NT2/D1 (cell line): ENCODE data around the gene DOCK11.

Experiments used
- SUZ12 ChIP-seq: IDR thresholded peaks from 2 replicates; pipeline ENCODE4 v1.6.1; 2011; ENCODE audit not compliant: insufficient read length, insufficient read depth; ENCODE audit errors: extremely low read depth
- YY1 ChIP-seq: IDR thresholded peaks from 2 replicates; pipeline ENCODE4 v1.6.1; 2011; ENCODE audit not compliant: insufficient read length, insufficient read depth
- ZNF274 ChIP-seq: IDR thresholded peaks from 2 replicates; pipeline ENCODE4 v1.6.1; 2011; ENCODE audit warnings: mild to moderate bottlenecking, low read depth, low read length

DNA sequence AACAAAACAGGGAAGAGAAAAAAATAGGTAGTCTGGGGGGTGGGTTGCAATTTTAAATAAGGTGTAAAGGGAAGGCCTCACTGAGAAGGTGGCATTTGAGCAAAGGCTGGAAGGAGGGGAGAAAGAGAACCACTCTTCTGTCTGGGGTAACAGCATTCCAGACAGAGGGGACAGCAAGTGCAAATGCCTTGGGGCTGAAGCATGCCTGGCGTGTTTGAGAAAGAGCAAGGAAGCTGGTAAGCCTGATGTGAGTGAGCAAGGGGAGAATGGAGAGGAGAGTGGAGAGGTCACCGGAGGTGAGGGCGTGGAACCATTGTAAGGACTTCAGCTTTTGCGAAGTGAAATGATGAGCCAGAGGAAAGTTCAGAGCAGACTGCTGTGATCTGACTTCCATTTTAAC lies 19.7 kb upstream of the DOCK11 start:
- no peak for TF ChIP-seq SUZ12
- no peak for TF ChIP-seq YY1
- TF ChIP-seq ZNF274: no peak
